ENCODE results near the gene RPS27.

Gene RPS27

GRCh38 chr1:153995202-153995601, 4.6 kb downstream of the RPS27 start:
- TF ChIP-seq SIN3A (IDR thresholded peaks at IDR 0.05; ENCODE audit: borderline replicate concordance, insufficient read depth, low read length) (no peak), TAF1 (IDR thresholded peaks at IDR 0.05; ENCODE audit: borderline replicate concordance, insufficient read depth, low read length) (no peak), POLR2AphosphoS5 (IDR thresholded peaks at IDR 0.05; ENCODE audit: low read depth, low read length) (no peak), REST (IDR thresholded peaks at IDR 0.05; ENCODE audit: insufficient read depth in 1 of 2, low read depth in 2 of 2, low read length in 2 of 2) (no peak), FOXP2 (optimal IDR thresholded peaks at IDR 0.05; ENCODE audit: borderline replicate concordance, extremely low read depth, extremely low read length, insufficient read depth) (no peak)

GRCh38 chr1:153995640-153996039, 5.1 kb downstream of the RPS27 start:
- TF ChIP-seq SIN3A (IDR thresholded peaks at IDR 0.05; ENCODE audit: borderline replicate concordance, insufficient read depth, low read length) (no peak), FOXP2 (optimal IDR thresholded peaks at IDR 0.05; ENCODE audit: borderline replicate concordance, extremely low read depth, extremely low read length, insufficient read depth) (no peak), REST (IDR thresholded peaks at IDR 0.05; ENCODE audit: insufficient read depth in 1 of 2, low read depth in 2 of 2, low read length in 2 of 2) (no peak), TAF1 (IDR thresholded peaks at IDR 0.05; ENCODE audit: borderline replicate concordance, insufficient read depth, low read length) (no peak), POLR2AphosphoS5 (IDR thresholded peaks at IDR 0.05; ENCODE audit: low read depth, low read length) (no peak)

- no peak for TF ChIP-seq TAF1 (IDR thresholded peaks at IDR 0.05; ENCODE audit: borderline replicate concordance, insufficient read depth, low read length)
- TF ChIP-seq FOXP2 (optimal IDR thresholded peaks at IDR 0.05; ENCODE audit: borderline replicate concordance, extremely low read depth, extremely low read length, insufficient read depth), result no peak
- TF ChIP-seq REST (IDR thresholded peaks at IDR 0.05; ENCODE audit: insufficient read depth in 1 of 2, low read depth in 2 of 2, low read length in 2 of 2), result no peak
- TF ChIP-seq SIN3A (IDR thresholded peaks at IDR 0.05; ENCODE audit: borderline replicate concordance, insufficient read depth, low read length), result no peak
- no peak for TF ChIP-seq POLR2AphosphoS5 (IDR thresholded peaks at IDR 0.05; ENCODE audit: low read depth, low read length)
Measured at GRCh38 chr1:154000420-154000819, 9.9 kb downstream of the RPS27 start.

GRCh38 chr1:154006136-154006535, 15.6 kb downstream of the RPS27 start:
- no peak for TF ChIP-seq FOXP2 (optimal IDR thresholded peaks at IDR 0.05; ENCODE audit: borderline replicate concordance, extremely low read depth, extremely low read length, insufficient read depth)
- TF ChIP-seq TAF1 (IDR thresholded peaks at IDR 0.05; ENCODE audit: borderline replicate concordance, insufficient read depth, low read length), result no peak
- no peak for TF ChIP-seq SIN3A (IDR thresholded peaks at IDR 0.05; ENCODE audit: borderline replicate concordance, insufficient read depth, low read length)
- TF ChIP-seq POLR2AphosphoS5 (IDR thresholded peaks at IDR 0.05; ENCODE audit: low read depth, low read length), result no peak
- no peak for TF ChIP-seq REST (IDR thresholded peaks at IDR 0.05; ENCODE audit: insufficient read depth in 1 of 2, low read depth in 2 of 2, low read length in 2 of 2)

GRCh38 chr1:154012129-154012528, 21.6 kb downstream of the RPS27 start:
- TF ChIP-seq TAF1 (IDR thresholded peaks at IDR 0.05; ENCODE audit: borderline replicate concordance, insufficient read depth, low read length) (no peak), POLR2AphosphoS5 (IDR thresholded peaks at IDR 0.05; ENCODE audit: low read depth, low read length) (no peak), SIN3A (IDR thresholded peaks at IDR 0.05; ENCODE audit: borderline replicate concordance, insufficient read depth, low read length) (no peak), REST (IDR thresholded peaks at IDR 0.05; ENCODE audit: insufficient read depth in 1 of 2, low read depth in 2 of 2, low read length in 2 of 2) (no peak), FOXP2 (optimal IDR thresholded peaks at IDR 0.05; ENCODE audit: borderline replicate concordance, extremely low read depth, extremely low read length, insufficient read depth) (no peak)

Measured in PFSK-1 (cell line).